ENCODE measurements around the gene NOL12.

The NOL12 gene

GRCh38 chr22:37739611-37740049, 53.5 kb downstream of the NOL12 start:
- TF ChIP-seq CTCF (conservative IDR thresholded peaks at IDR 0.05) = no peak
- no peak overlapping the region for H3K27ac ChIP-seq

- no peak overlapping the region for H3K27ac ChIP-seq
- TF ChIP-seq CTCF (conservative IDR thresholded peaks at IDR 0.05) = no peak
These were observed 54.5 kb downstream of the NOL12 start for GRCh38 chr22:37740455-37741311.

GRCh38 chr22:37741312-37741795, 55.2 kb downstream of the NOL12 start:
- no peak for TF ChIP-seq CTCF (conservative IDR thresholded peaks at IDR 0.05)
- no peak overlapping the region for H3K27ac ChIP-seq

- no peak for TF ChIP-seq CTCF (conservative IDR thresholded peaks at IDR 0.05)
- no peak overlapping the region for H3K27ac ChIP-seq
These were observed 56.4 kb downstream of the NOL12 start for GRCh38 chr22:37742376-37743171.

Data from VCaP (cell line).